ENCODE measurements around the gene LCP2.

The LCP2 gene

GRCh38 chr5:170202117-170202516 lies 95.5 kb downstream of the LCP2 start:
- no peak for DNase-seq

GRCh38 chr5:170201311-170201710 lies 96.3 kb downstream of the LCP2 start:
- DNase-seq, result no peak

- no peak for DNase-seq
These were observed 96.7 kb downstream of the LCP2 start for GRCh38 chr5:170200876-170201275.

Measured in NCI-H187 treated with DMSO at 0.1 percent for 48 hours (cell line).